ENCODE data around the gene MAPK1. TPM values are rescaled to one million over a fixed set of nuclear protein-coding genes. Genes with fewer than 3 reads are reported as not detected.
"Not testable (repeated sequence)": the region's sequence is repeated elsewhere in the genome, so short reads cannot be mapped to it uniquely, and the experiment has no call there.

The MAPK1 gene
- total RNA-seq, 6 donors from 2014 or later: 50.2 to 180 (median 65.9) TPM

- H3K36me3 ChIP-seq: no peaks in the 10 kb centered on the region
- peaks cover 28 to 55% (median 41%) of the 10 kb centered on the region in 4 donors for H3K4me1 ChIP-seq
- 88 to 93% methylated on average over 1 of the region's 1 CpG for WGBS, 2 donors
- DNase-seq (no peak), ATAC-seq (ENCODE audit: low FRiP score in 2 of 2) (no peak)
- no peak overlapping the region for H3K27ac ChIP-seq
- H3K4me3 ChIP-seq: no peak overlapping the region
- H3K27me3 ChIP-seq: no peaks in the 10 kb centered on the region
- TF ChIP-seq POLR2A (IDR thresholded peaks at IDR 0.05): no peak
- no peak for TF ChIP-seq POLR2AphosphoS5 (IDR thresholded peaks at IDR 0.05)
- TF ChIP-seq CTCF (IDR thresholded peaks at IDR 0.05): no peak
- no peak for TF ChIP-seq EP300 (IDR thresholded peaks at IDR 0.05)
- no peaks in the 10 kb centered on the region for H3K9me3 ChIP-seq
These were observed 27.7 kb downstream of the MAPK1 start for GRCh38 chr22:21839765-21840140.

- ATAC-seq (ENCODE audit: low FRiP score in 2 of 2); H3K27me3 ChIP-seq; DNase-seq; H3K27ac ChIP-seq; H3K36me3 ChIP-seq; H3K4me3 ChIP-seq; H3K9me3 ChIP-seq: not testable (repeated sequence)
- H3K4me1 ChIP-seq: peaks cover 29 to 55% (median 38%) of the 10 kb centered on the region in 4 donors
- 81 to 84% methylated on average over 10 of the region's 10 CpGs for WGBS, 2 donors
These were observed 28.2 kb downstream of the MAPK1 start for GRCh38 chr22:21839104-21839764.

- peak overlapping the region; percentile 2 to 68 (median 47) for H3K27ac ChIP-seq
- H3K36me3 ChIP-seq: no peaks in the 10 kb centered on the region
- DNase-seq (no peak), ATAC-seq (ENCODE audit: low FRiP score in 2 of 2) (peak in 1 of 2 donors; percentile 92)
- no peaks in the 10 kb centered on the region for H3K9me3 ChIP-seq
- peaks cover 34 to 61% (median 40%) of the 10 kb centered on the region in 4 donors for H3K4me1 ChIP-seq
- no peaks in the 10 kb centered on the region for H3K27me3 ChIP-seq
- no peak overlapping the region for H3K4me3 ChIP-seq
- no peak for TF ChIP-seq POLR2A (IDR thresholded peaks at IDR 0.05)
- 67 to 70% methylated on average over 4 of the region's 4 CpGs for WGBS, 2 donors
These were observed 30.0 kb downstream of the MAPK1 start for GRCh38 chr22:21837248-21837979.

GRCh38 chr22:21836486-21836885, 31.0 kb downstream of the MAPK1 start:
- H3K36me3 ChIP-seq; H3K4me3 ChIP-seq; H3K27me3 ChIP-seq; DNase-seq; ATAC-seq (ENCODE audit: low FRiP score in 2 of 2); H3K9me3 ChIP-seq: not testable (repeated sequence)
- peaks cover 40 to 70% (median 46%) of the 10 kb centered on the region in 4 donors for H3K4me1 ChIP-seq
- H3K27ac ChIP-seq: peak overlapping the region in 3 of 4 donors; percentile 27 to 68 (median 67)
- WGBS, 2 donors: 97 to 98% methylated on average over 15 of the region's 15 CpGs

- Histone ChIP-seq H3K4me3 (no peak overlapping the region), H3K4me1 (peaks cover 42 to 76% (median 46%) of the 10 kb centered on the region in 4 donors), H3K36me3 (no peaks in the 10 kb centered on the region), H3K27me3 (no peaks in the 10 kb centered on the region), H3K27ac (peak overlapping the region in 2 of 4 donors; percentile 19 to 40), H3K9me3 (no peaks in the 10 kb centered on the region)
- no peak for TF ChIP-seq POLR2A (IDR thresholded peaks at IDR 0.05)
- TF ChIP-seq EP300 (IDR thresholded peaks at IDR 0.05): no peak
- no peak for TF ChIP-seq POLR2AphosphoS5 (IDR thresholded peaks at IDR 0.05)
- no peak for TF ChIP-seq CTCF (IDR thresholded peaks at IDR 0.05)
- no peak for ATAC-seq (ENCODE audit: low FRiP score in 2 of 2)
- DNase-seq: no peak
- WGBS, 2 donors: 28 to 44% methylated on average over 2 of the region's 2 CpGs
These were observed 32.1 kb downstream of the MAPK1 start for GRCh38 chr22:21835378-21835777.

- TF ChIP-seq EP300 (IDR thresholded peaks at IDR 0.05): no peak
- no peak for TF ChIP-seq POLR2A (IDR thresholded peaks at IDR 0.05)
- TF ChIP-seq POLR2AphosphoS5 (IDR thresholded peaks at IDR 0.05): no peak
- no peak for TF ChIP-seq CTCF (IDR thresholded peaks at IDR 0.05)
- peaks cover 44 to 80% (median 47%) of the 10 kb centered on the region in 4 donors for H3K4me1 ChIP-seq
- H3K36me3 ChIP-seq: no peaks in the 10 kb centered on the region
- ATAC-seq (ENCODE audit: low FRiP score in 2 of 2) (no peak), DNase-seq (no peak)
- peak overlapping the region in 1 of 4 donors; percentile 40 for H3K27ac ChIP-seq
- no peaks in the 10 kb centered on the region for H3K27me3 ChIP-seq
- no peaks in the 10 kb centered on the region for H3K9me3 ChIP-seq
- WGBS, 2 donors: 50 to 73% methylated on average over 4 of the region's 4 CpGs
- no peak overlapping the region for H3K4me3 ChIP-seq
These were observed 32.6 kb downstream of the MAPK1 start for GRCh38 chr22:21834869-21835268.

Data from upper lobe of left lung (tissue), 6 donors.